ENCODE data around the gene ANXA8. TPM values are rescaled to one million over a fixed set of nuclear protein-coding genes. Genes with fewer than 3 reads are reported as not detected.

The ANXA8 gene
- total and polyA plus RNA-seq, 2 experiments from 2014 or later = 87.6 to 213 TPM

- Histone ChIP-seq H3K27ac (no peak overlapping the region), H4K20me1 (ENCODE audit: insufficient read depth, poor library complexity, severe bottlenecking) (no peaks in the 10 kb centered on the region), H3K4me1 (ENCODE audit: insufficient read depth) (no peaks in the 10 kb centered on the region), H3K4me3 (no peak overlapping the region), H3K79me2 (no peaks in the 10 kb centered on the region), H3K36me3 (replicated peaks; ENCODE audit: insufficient read depth, low read depth) (no peaks in the 10 kb centered on the region), H3K9me3 (ENCODE audit: low read depth) (peaks cover 4% of the 10 kb centered on the region), H3K9me2 (replicated peaks; ENCODE audit: insufficient read depth) (no peaks in the 10 kb centered on the region), H3K27me3 (no peaks in the 10 kb centered on the region), H2AFZ (no peak overlapping the region), H3K4me2 (no peak overlapping the region)
- WGBS (ENCODE audit: low lambda C conversion rate, missing lambda C conversion rate) = 84% methylated on average over 4 of the region's 4 CpGs
- no peak for TF ChIP-seq EZH2 (IDR thresholded peaks at IDR 0.05; ENCODE audit: borderline replicate concordance)
- TF ChIP-seq, protein P1, sequence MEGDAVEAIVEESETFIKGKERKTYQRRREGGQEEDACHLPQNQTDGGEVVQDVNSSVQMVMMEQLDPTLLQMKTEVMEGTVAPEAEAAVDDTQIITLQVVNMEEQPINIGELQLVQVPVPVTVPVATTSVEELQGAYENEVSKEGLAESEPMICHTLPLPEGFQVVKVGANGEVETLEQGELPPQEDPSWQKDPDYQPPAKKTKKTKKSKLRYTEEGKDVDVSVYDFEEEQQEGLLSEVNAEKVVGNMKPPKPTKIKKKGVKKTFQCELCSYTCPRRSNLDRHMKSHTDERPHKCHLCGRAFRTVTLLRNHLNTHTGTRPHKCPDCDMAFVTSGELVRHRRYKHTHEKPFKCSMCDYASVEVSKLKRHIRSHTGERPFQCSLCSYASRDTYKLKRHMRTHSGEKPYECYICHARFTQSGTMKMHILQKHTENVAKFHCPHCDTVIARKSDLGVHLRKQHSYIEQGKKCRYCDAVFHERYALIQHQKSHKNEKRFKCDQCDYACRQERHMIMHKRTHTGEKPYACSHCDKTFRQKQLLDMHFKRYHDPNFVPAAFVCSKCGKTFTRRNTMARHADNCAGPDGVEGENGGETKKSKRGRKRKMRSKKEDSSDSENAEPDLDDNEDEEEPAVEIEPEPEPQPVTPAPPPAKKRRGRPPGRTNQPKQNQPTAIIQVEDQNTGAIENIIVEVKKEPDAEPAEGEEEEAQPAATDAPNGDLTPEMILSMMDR (IDR thresholded peaks at IDR 0.05; ENCODE audit: poor library complexity) = no peak
- no peak for DNase-seq (ENCODE audit: low spot score)
These were observed 36.7 kb downstream of the ANXA8 start for GRCh38 chr10:47447209-47447608.

GRCh38 chr10:47445720-47446119 is 38.2 kb downstream of the ANXA8 start:
- H3K36me3 ChIP-seq (replicated peaks; ENCODE audit: insufficient read depth, low read depth) = no peaks in the 10 kb centered on the region
- DNase-seq (ENCODE audit: low spot score) = no peak
- no peak overlapping the region for H3K4me2 ChIP-seq
- H3K4me1 ChIP-seq (ENCODE audit: insufficient read depth) = no peaks in the 10 kb centered on the region
- H3K9me3 ChIP-seq (ENCODE audit: low read depth) = peaks cover 4% of the 10 kb centered on the region
- no peak overlapping the region for H3K27ac ChIP-seq
- H3K79me2 ChIP-seq = no peaks in the 10 kb centered on the region
- H3K27me3 ChIP-seq = no peaks in the 10 kb centered on the region
- TF ChIP-seq EZH2phosphoT487 (IDR thresholded peaks at IDR 0.05; ENCODE audit: low read depth, severe bottlenecking, unreplicated experiment) (no peak), EZH2 (IDR thresholded peaks at IDR 0.05; ENCODE audit: borderline replicate concordance) (no peak)
- TF ChIP-seq, protein P1 (IDR thresholded peaks at IDR 0.05; ENCODE audit: poor library complexity) = no peak
- H2AFZ ChIP-seq = no peak overlapping the region
- H3K4me3 ChIP-seq = no peak overlapping the region
- H3K9me2 ChIP-seq (replicated peaks; ENCODE audit: insufficient read depth) = no peaks in the 10 kb centered on the region
- WGBS (ENCODE audit: low lambda C conversion rate, missing lambda C conversion rate) = 85% methylated on average over 1 of the region's 1 CpG
- no peaks in the 10 kb centered on the region for H4K20me1 ChIP-seq (ENCODE audit: insufficient read depth, poor library complexity, severe bottlenecking)

- Histone ChIP-seq H4K20me1 (ENCODE audit: insufficient read depth, poor library complexity, severe bottlenecking) (no peaks in the 10 kb centered on the region), H3K9me2 (replicated peaks; ENCODE audit: insufficient read depth) (no peaks in the 10 kb centered on the region), H3K27me3 (no peaks in the 10 kb centered on the region), H2AFZ (no peak overlapping the region), H3K27ac (no peak overlapping the region), H3K79me2 (no peaks in the 10 kb centered on the region), H3K36me3 (replicated peaks; ENCODE audit: insufficient read depth, low read depth) (no peaks in the 10 kb centered on the region), H3K4me1 (ENCODE audit: insufficient read depth) (no peaks in the 10 kb centered on the region), H3K4me2 (no peak overlapping the region), H3K4me3 (no peak overlapping the region), H3K9me3 (ENCODE audit: low read depth) (peaks cover 4% of the 10 kb centered on the region)
- WGBS (ENCODE audit: low lambda C conversion rate, missing lambda C conversion rate) = 90% methylated on average over 2 of the region's 2 CpGs
- TF ChIP-seq, protein P1 (IDR thresholded peaks at IDR 0.05; ENCODE audit: poor library complexity) = no peak
- TF ChIP-seq EZH2 (IDR thresholded peaks at IDR 0.05; ENCODE audit: borderline replicate concordance) (no peak), EZH2phosphoT487 (IDR thresholded peaks at IDR 0.05; ENCODE audit: low read depth, severe bottlenecking, unreplicated experiment) (no peak)
- DNase-seq (ENCODE audit: low spot score) = no peak
These were observed 39.9 kb downstream of the ANXA8 start for GRCh38 chr10:47444047-47444446.

- no peak for DNase-seq (ENCODE audit: low spot score)
- WGBS (ENCODE audit: low lambda C conversion rate, missing lambda C conversion rate) = 87% methylated on average over 2 of the region's 2 CpGs
- H3K27me3 ChIP-seq = no peaks in the 10 kb centered on the region
These were observed 40.8 kb downstream of the ANXA8 start for GRCh38 chr10:47443145-47443544.

More at GRCh38 chr10:47443145-47443544, 40.8 kb downstream of the ANXA8 start:
- Histone ChIP-seq H3K4me2 (no peak overlapping the region), H3K9me2 (replicated peaks; ENCODE audit: insufficient read depth) (no peaks in the 10 kb centered on the region), H3K36me3 (replicated peaks; ENCODE audit: insufficient read depth, low read depth) (no peaks in the 10 kb centered on the region), H3K4me3 (no peak overlapping the region), H3K27ac (no peak overlapping the region), H3K9me3 (ENCODE audit: low read depth) (peaks cover 4% of the 10 kb centered on the region), H4K20me1 (ENCODE audit: insufficient read depth, poor library complexity, severe bottlenecking) (no peaks in the 10 kb centered on the region), H3K79me2 (no peaks in the 10 kb centered on the region), H2AFZ (no peak overlapping the region), H3K4me1 (ENCODE audit: insufficient read depth) (no peaks in the 10 kb centered on the region)
- TF ChIP-seq EZH2phosphoT487 (IDR thresholded peaks at IDR 0.05; ENCODE audit: low read depth, severe bottlenecking, unreplicated experiment) (no peak), EZH2 (IDR thresholded peaks at IDR 0.05; ENCODE audit: borderline replicate concordance) (no peak)
- TF ChIP-seq, protein P1 (IDR thresholded peaks at IDR 0.05; ENCODE audit: poor library complexity) = no peak
